ENCODE measurements around the gene MAG.

GRCh38 chr19:35309481-35310279, 17.7 kb downstream of the MAG start:
- TF ChIP-seq CTCF (IDR thresholded peaks at IDR 0.05) (no peak), POLR2A (IDR thresholded peaks at IDR 0.05) (no peak)

Data from uterus (tissue), 2 donors.